GM18499 (cell line): ENCODE measurements around the gene AFAP1.

ENCODE experiments used
- ATAC-seq: cut with Tn5 transposase; IDR thresholded peaks from one replicate; pipeline ENCODE4 v1.9.1; 2021; ENCODE audit warnings: moderate number of reproducible peaks; ENCODE audit not compliant: insufficient read depth, unreplicated experiment

Gene AFAP1, protein sequence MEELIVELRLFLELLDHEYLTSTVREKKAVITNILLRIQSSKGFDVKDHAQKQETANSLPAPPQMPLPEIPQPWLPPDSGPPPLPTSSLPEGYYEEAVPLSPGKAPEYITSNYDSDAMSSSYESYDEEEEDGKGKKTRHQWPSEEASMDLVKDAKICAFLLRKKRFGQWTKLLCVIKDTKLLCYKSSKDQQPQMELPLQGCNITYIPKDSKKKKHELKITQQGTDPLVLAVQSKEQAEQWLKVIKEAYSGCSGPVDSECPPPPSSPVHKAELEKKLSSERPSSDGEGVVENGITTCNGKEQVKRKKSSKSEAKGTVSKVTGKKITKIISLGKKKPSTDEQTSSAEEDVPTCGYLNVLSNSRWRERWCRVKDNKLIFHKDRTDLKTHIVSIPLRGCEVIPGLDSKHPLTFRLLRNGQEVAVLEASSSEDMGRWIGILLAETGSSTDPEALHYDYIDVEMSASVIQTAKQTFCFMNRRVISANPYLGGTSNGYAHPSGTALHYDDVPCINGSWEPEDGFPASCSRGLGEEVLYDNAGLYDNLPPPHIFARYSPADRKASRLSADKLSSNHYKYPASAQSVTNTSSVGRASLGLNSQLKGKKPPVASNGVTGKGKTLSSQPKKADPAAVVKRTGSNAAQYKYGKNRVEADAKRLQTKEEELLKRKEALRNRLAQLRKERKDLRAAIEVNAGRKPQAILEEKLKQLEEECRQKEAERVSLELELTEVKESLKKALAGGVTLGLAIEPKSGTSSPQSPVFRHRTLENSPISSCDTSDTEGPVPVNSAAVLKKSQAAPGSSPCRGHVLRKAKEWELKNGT

DNA sequence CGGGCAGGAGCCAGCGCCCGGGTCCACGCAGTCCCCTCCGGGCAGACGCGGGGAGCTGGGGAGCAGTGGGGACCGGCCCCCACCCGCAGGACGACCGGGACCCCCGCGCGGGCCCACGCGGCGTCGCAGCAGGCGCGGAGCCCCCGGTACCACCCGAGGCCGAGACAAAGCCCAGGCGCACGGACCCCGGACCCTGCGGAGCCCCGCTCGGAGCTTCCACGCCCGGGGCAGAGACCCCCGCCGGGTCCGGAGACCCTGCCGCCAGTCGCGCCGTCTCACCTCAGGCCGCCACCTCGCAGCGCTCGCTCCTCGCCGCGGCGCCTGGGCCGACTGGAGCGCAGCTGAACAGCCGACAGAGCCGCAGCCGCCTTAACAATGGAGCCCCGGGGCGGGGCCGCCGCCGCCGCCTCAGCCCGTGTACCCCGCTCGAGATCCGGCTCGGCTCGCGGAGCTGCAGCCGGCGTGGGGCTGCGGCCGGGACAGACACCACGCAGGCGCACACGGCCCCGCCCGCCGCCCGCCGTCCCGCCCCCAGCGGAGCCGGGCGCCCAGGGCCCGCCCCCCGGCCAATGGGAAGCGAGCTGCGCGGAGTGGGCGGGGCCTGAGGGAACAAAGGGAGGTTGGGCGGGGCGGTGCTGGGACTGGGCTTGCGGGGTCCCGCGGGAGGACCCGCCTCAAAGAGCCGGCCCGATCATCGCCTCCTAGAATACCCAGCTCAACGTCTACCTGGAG lies at the start of gene AFAP1:
Gene AFAP1 (minus strand): TSS at position 485 of the 732 bp plus-strand sequence. CDS start 67,783 bp downstream, outside the sequence.
- no peak for ATAC-seq

DNA sequence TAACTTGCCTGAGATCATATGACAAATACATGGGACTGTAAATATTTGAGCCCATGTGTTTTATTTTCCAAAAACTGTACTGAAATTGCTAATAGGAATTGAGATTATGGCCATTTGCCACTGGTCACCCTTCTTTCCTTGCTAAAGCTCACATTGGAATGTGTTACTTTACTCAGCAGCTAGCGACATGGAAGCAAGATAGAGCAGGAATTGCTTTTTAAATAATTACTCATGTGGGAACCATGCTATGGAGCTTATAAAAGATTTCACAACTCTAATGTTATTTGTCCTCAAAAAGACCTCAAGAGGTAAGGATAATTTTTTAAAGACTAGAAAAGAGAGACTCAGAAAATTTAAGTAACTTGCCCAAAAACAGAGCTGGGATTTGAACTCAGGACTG lies 48.8 kb upstream of the AFAP1 start:
- no peak for ATAC-seq

DNA sequence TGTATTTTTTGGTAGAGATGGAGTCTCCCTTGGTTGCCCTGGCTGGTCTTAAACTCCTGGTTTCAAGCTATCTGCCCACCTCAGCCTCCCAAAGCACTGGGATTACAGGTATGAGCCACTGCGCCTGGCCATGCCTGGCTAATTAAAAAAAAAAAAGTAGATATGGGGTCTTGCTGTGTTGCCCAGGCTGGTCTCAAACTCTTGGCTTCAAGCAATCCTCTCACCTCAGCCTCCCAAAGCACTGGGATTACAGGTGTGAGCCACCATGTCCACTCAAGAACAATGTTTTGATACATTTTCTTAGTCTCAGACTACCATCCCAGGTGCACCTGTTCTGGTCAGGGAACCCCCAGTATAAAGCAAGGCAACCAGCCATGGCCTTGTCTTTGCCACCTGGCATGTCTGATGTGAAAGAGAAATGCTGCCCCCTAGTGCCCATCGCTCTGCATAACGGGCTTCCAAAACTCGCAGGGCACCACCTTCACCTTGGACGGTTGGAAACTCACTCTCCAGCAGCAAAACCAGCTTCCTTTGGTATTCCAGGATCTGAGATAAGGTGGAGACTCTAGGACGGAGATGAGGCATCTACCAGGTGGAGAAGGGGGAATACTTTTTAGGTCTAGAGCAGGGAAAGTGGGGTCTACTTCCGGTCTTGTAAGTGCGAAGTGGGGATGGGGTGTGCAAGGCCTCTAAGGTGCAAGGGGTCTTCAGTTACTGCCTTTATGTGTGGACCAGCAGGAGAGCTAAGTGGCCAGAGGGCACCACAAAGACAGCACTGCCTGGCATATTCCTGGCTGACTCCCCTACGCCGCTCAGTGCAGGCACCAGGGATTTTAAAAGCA lies 47.7 kb upstream of the AFAP1 start:
- no peak for ATAC-seq

DNA sequence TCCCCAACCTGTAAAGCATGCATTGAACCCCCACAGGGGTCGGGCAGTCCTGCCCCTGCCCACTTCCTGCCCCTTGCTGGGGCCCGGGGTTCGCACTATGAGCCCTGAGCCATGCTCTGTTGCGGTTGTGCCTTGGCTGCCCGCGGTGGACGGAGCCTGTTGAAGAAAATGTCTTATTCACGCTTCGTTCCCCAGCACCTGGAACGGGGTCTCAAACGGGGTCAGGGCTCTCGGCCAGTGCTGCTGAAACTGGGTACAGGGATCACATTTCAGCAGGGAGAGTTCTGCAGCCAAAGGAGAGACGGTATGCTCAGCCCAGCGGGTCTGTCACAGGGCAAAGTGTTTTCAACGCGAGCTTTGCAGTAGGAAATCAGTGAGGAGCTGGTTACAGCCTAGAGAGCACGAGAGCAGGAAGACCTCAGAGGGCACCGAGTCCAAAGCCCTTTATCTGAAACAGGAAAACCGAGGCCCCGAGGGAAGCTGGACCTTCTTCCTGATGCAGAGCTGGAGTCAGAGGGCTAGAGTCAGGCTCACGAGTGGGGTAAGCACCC lies 46.3 kb upstream of the AFAP1 start:
- no peak for ATAC-seq

DNA sequence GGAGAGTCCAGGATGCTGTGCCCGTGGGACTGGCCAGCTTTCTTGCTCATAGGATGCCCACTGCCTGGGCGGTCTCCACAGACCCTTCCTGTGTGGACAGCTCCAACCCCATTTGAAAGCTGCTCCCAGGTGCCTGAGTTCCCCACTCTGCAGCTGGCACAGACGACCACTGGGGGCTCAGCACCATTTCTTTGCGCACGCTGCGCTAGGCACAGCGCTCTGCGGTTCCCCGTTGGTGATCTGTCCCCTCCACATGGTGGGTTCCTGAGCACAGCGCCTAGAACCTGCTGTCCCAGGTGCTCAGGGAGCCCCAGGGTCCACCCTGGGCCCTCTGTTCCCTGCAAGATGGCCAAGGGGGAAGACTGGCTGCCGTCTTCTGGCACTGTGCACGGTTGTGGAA lies 45.4 kb upstream of the AFAP1 start:
- no peak for ATAC-seq

DNA sequence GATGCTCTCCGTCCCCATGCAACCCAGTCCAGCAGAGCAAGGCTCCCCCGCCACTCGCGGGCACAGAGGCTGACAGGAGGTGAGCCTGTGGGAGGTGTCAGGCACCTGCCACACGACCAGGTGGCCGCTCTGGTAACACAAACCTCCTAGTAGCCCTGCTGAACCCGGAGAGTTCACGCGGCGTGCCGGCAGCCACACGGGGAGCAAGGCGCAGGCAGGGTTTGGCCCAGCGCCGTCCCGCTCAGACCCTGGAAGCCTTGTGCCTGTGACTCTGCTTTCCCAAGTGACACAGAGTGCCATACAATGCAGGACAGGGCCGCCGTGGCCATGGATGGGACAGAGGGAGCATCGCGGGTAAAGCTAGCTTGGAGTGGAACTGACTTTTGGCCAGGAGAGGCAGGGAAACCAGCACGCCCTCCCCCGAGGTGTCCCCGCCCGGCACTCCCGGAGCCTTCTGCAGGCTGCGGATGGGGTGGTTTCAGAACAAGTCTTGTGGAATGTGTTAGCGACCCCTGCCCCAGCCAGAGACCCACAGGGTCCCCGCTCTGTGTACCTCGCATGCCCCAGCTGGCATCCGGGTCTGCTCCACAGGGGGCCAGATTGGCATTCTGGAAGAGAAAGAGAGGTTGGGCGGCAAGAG lies 44.7 kb upstream of the AFAP1 start:
- no peak for ATAC-seq

DNA sequence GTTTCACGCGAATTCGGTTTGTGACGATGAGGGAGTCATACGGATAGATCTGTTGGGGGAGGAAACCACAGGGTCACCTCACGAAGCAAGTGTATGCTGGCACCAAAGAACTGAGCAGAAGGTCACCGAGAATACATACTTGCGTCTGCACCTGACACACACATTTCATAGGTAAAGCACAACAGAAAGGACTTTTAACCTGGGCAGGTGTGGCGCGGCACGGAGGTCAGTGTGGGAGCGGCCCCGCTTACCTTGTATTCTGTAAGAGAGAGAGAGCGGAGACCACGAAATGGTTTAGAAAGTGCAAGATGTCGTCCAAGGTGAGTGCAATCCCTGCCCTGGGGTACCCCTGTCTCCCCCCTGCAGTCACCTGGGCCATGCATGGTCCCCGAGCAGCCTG lies 43.6 kb upstream of the AFAP1 start:
- ATAC-seq: no peak

DNA sequence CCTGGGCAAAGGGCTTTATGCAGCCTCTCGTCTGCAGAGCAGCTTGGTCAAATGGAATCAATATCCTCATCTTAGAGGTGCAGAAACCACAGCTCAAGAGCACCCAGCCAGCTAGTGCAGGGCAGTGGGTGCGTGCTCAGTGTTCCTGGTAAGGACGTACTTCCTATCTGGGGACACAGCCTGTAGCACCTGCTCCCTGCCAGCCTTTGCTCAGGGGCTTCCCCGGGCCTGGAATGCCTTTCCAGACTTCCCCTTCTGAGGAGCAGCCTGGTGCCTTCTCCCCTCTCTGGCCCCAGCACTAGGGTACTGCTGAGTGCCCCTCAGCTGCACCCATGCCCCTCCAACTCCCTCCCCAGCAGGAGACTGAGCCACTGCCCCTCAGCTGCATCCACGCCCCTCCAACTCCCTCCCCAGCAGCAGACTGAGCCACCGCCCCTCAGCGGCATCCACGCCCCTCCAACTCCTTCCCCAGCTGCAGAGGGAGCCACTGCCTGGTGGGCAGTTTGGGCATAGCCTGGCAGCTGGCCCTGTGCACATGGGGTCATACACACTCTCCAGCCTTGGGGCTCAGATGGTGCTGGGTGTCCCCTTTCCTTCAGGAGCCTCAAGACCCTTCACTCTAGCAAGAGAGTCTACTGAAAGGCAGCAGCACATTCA lies 42.2 kb upstream of the AFAP1 start:
- ATAC-seq: no peak

DNA sequence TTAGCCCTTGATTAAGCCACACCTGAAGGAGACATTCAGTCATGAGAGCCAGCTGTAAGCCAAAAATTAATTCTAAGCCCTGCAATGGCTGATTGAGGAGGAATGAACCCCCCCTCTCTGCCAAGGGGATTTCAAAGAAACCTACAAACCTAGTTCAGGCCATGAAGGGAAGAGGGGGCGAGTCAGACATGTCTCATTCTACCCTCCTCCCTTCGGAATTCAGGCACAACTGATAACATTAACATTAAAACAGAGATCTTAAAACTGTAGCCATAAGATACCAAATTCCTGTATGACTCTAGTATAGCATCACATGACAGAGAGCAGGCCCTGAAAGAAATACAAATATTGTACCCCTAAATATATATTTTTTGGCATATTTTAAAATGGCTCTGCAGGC lies 40.4 kb upstream of the AFAP1 start:
- no peak for ATAC-seq

DNA sequence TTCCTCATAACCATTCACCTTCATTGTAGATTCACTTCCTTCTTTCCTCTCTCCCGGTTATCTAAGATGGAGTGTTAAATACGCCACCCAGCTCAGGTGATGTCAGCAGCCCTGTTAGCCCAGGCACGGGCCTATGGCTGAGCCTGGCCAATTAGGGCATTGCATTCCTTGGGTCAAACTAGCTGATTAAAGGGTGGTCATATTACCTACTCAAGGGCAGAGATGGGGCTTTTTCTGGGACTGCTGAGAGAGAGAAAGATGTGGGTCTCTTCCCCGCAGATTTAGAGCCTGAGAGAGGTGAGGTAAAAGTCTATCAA lies 39.9 kb upstream of the AFAP1 start:
- ATAC-seq: no peak

DNA sequence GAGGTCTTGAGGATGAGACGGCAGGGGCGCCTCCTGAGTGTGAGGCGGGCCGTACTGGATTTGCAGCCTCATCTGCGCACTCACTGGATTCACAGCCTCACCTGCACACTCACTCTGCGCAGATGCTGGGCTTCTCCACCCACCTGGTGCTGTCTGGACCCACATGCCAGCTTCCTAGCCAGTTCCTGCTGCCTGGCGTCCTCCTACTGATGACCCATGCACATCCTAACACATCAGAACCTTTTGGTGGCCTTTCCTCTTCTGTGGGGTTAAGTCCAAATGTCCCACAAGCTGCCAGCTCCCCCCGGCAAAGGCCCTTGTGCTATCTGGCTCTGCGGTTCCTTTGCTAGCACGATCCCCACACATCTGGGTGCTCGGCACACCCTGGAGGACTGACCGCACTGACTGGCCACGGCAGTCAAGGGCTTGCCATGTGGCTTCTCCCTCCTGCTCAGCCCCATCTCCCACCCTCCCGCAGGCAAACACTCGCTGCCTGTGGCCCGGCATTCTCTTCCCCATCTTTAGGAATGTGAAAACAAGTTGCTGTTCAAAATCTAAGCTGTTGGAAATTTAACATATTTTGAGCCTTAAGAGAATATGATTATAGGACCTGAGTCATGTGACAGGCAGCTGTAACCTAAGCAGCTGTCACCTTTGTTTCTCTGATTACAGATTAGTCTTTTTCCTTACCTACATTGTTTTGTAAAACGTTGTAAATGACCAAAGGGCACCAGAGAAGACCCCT lies 39.4 kb upstream of the AFAP1 start:
- ATAC-seq: no peak

DNA sequence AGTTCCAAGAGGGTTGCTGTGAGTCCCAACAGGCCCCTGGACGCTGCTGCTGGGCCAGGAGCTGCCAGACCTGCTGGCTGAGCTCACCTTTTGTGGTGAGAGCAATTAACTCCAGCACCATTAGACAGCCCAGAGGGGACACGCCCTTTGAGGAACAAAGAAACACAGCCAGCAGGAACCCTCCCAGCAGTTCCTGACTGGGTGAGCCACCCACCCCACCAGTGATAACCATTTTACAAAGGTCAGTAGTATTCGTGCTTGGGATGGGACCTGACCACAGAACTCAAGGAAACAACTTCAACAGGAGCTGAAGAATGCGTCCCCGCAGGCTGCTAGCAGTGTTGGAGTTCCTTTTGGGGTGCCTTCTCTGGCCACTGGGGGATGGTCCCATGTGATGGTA lies 38.8 kb upstream of the AFAP1 start:
- no peak for ATAC-seq

DNA sequence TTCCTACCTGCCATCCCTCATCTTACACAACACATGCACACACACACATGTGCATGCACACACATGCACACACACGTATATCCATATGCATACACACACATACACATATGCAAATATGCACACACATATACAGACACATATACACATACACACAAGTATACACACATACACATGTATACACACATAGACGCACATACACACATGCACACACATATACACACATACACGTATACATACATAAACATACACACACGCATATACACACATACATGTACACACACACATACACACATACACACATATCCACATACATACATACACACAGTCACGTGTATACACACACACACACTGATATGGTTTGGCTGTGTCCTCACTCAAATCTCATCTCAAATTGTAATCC lies 37.0 kb upstream of the AFAP1 start:
- no peak for ATAC-seq

DNA sequence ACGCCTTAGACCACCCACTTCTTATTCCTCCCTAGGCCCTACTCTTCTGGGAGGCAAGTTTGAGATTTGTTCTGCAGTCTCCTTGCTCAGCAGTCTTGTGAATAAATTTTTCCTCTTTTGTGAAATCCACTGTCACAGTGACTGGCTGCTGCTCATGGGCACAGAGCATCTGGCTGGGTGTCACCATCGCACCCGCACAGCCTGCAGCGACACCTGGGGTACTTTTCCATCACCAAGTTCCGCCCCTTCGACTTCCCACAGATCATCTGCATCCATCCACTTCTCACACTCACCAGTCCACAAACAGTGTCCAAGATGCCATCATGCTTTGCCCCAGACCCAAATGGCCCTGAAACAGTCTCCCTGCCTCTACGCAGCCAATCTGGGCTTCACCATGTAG lies 36.4 kb upstream of the AFAP1 start:
- no peak for ATAC-seq

DNA sequence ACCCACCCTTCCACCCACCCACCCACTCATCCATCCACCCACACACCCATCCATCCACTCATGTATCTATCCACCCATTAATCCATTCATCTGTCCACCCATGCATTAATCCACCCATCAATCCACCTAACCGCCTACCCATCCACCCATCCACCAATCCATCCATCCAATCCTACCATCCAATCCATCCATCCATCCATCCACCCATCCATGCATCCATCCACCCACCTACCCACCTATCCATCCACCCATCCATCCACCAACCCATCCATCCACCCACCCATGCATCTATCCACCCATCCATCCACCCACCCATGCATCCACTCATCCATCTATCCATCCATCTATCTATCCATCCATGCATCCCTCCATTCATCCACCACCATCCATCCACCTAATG lies 34.8 kb upstream of the AFAP1 start:
- no peak for ATAC-seq

DNA sequence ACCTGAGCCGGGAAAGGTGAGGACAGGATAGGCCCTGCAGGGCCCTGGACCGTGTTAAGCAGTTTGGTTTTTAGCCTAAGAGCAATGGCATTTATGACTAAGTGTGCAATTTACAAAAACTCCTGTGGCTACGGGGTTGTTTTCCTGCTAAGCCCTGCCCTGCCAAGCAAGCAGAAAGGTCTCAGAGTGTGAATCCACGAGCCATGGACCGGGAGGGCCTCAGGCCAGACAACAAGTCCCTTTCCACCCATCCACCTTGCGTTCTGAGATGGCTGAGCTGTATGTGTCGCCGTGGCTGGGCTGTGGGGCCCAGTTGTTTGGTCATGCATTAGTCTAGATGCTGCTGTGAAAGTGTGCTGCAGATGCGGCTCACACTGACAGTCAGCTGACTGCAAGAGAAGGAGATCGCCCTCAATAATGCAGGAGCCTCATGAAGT lies 33.9 kb upstream of the AFAP1 start:
- no peak for ATAC-seq

DNA sequence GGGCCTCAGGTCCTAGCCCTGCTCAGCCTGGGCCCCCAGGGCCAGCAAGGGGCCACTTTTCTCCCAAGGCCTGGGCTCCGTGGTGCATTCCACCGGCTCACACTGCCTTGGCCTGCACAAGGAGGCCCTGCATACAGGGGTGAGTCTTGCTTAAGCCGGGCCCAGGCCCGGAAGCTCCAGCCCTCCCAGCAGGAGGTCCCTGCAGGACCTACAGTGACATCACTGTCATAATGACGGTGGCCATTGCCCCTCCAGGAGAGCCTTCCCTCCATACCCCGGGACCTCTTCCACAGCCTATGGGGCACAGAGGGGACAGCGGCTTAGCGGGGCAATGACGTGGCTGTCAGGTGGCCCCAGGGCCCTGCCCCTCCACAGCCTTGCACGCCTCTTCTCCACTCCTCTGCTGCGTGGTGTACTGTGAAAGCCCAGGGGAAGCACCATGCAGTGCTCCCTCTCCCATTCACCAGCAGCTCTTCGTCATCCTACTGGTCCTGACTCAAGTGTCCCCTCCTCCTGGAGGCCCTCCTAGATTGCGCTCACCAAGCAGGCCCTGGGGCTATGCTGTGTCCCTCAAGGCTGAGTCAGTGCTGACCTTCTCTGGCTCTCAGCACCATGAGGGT lies 32.3 kb upstream of the AFAP1 start:
- no peak for ATAC-seq

DNA sequence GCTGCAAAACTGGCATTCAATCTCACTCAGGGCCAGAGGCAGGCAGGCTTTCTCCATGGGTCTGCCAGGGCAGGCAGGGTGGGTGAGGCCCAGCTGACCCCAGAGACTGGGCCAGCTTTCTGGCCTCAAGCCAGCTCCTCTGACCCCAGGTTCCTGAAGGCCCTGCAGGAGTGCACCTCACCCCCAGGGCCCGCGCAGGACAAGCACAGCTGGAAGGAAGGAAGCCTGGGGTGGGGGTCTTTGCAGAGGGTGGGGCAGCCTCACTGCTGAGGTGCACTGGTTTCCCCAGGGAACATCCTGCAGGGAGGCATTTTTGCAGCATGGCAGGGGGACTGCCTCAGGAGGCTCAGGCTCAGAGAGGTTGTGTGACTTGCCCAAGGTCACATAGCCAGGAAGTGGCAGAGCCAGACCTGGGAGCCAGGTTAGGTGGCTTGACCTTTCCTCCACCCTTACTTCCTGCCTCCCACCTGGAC lies 31.5 kb upstream of the AFAP1 start:
- no peak for ATAC-seq
